HG02884 (cell line): Measurements from ENCODE around the gene BBC3.

Experiments used
- ATAC-seq: cut with Tn5 transposase; IDR thresholded peaks from one replicate; pipeline ENCODE4 v1.9.1; 2021; ENCODE audit warnings: mild to moderate bottlenecking, moderate library complexity; ENCODE audit not compliant: unreplicated experiment

The BBC3 gene

DNA sequence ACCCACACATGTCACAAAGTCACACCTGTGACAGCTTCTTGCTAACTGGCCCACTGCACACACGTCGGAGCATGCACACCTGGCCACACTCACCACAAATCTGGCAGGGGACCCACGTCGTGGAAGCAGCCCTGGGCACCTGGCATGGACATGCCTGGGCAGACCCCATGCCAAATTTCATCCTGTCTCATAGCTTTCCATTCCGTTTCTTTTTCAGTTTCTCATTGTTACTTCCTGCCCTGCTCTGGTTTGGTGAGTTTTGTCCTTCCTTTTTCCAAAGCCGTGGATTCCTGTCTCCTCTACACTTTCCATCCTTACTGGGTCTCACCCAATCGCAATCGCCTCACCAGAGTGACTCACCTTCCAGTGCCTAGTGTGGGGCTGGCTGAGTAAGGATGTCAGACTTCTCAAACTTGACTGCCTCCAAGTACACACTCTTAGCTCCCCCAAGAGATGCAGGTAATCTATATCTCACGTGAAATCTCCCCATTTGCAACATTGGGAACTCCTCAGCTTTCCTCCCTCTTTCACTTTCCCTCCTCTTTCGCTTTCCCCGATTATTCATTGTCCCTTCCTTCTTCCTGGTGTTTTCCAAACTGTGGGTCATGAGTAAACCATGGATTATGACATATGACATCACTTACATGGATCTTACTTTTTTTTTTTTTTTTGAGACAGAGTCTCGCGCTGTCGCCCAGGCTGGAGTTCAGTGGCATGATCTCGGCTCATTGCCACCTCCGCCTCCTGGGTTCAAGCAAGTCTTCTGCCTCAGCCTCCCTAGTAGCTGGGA, 1.6 kb upstream of the BBC3 start:
- ATAC-seq = no peak

DNA sequence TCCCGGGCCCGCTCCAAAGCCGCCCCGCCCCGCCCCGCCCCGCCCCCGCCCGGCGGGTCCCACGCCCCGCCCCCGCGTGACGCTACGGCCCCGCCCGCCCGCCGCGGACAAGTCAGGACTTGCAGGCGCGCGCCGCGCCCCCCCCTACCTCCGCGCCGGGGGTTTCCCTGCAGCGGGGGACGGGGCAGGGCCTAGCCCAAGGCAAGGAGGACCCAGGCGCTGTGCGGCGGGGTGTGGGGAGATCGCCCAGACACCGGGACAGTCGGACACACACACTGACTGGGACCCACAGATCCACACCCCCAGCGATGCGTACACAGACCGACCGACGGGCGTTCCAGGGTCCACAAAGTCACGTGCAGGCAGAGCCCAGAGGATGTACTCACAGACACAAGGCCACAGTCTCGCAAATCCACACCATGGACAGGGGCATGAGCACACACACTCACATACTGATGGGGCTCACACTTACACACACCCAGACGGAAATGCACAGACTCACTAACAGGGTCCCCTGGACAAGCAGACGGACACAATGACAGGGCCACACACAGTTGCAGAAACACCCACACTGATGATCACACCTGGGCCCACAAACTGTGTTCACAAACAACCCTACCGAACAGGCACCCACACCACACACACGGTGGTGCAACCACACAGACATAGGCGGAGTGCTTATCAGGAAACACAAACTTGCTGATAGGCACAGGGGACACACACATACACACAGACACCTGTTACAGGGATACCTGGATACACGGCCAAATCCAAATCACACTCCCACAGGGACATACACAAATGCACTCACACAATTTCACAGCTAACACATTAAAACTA, 436 bp upstream of the BBC3 start:
- ATAC-seq = no peak

DNA sequence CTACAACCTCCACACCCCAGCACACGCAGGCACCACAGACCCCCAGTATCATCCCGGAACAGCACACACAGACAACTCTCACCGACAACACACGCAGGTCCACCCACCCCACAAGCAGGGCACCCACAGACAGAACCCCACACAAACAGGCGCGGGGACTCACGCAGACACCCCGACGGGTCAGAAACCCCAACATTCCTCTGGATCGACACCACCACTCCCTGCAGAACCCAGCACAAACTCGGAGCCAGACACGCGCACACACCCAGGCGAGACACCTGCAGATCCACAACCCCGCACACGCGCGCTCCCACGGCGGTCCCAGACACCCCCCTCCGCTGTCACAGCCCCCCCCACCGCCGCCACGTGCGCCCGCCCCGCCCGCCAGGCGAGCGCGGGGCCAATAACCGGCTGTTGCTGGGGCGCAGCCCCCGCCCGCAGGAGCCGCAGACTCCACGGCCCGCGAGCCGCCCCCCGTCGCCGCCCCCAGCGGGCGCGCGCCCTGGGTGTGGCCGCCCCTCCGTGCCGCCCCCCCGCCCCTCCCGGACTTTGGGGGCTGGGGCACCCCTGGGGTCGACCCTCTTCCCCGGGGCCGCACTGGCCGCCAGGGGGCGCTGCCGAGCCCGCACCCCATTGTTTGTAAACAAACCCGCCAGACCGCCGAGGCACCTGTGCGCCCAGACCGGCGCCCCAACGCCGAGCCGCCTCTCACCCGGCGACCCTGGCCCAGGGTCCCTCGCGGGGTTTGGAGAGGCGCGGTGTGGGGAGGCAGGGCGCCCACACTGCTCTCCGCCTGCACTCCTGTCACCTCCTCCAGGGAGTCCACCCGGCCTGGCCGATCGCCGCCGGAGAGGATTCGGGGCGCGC, 712 bp downstream of the BBC3 start:
- ATAC-seq = no peak

DNA sequence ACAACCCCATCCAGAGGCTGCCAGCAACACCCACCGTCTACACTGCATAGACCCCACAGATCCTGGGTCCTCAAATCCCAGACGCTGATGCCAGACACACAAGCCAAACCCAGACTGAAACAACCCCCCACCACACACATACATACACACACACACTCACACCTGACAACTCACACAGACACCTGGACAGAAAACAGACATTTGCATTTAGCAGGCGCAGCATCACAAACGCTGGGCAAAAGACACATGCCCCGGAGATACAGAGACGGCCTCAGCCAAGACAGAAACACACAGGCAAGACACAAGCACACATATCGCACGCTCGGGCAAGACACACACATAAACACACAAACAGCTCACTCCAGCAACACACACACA, 1.3 kb downstream of the BBC3 start:
- ATAC-seq = no peak

DNA sequence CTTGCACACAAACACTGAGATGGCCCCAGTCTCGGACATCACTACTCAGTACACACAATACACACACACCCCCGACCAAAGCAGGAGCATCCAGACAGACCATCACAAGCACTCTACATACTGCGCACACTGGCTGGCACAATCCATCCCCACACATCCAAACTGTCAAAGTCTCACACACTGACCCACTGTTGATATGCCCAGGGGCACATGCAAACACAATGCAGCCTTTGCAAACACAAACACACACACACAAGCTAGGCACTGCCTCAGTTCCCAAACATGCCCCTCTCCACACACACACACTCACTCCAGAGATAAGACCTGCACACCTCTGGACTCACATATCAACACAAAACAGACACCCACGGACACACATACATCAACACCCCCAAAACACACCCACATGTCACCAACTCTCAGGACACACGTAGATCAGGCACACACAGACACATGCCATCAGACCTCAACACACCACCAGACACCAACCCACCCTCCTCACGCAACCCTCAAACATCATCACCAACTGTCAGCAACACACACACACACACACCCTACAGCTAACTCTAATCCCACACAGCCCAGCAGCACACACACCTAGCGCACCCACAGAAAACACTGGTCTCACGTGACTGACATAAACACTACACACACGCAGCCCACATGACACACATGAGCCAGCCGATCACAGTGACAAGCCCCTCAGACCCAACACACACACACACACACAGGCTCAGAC, 1.9 kb downstream of the BBC3 start:
- no peak for ATAC-seq

DNA sequence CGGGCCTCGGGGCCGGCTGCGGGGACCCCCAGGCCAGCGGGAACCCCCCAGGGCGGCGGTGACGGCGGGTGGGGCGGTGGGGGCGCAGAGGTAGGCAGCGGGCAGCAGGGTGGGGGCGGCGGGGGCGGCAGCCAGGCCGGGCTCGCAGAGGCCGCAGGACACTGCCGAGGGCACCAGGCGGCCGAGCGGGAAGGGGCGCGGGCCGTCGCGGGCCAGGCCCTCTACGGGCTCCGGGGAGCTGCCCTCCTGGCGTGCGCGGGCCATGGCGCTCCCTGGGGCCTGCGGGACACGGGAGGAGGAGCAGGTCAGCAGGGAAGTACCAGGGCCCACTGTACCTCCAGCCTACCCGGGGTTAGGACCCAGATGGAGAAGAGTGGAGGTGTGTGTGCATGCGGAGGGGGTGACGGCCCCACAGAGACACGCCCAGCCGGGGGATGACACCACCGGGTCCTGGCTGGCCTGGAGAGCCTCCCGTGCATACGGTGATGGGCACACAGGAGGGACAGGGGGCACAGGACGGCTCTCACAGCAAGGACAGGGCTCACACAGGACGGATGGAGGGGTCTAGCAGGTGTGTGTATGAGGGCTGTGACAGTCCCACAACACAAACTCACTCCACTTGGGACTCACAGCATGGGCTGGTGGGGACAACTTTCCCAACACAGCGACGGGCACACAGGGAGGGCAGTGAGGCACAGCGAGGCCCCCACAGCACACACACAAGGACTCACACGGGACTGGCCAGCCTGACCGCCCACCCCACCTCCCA, 2.6 kb downstream of the BBC3 start:
- ATAC-seq = no peak

DNA sequence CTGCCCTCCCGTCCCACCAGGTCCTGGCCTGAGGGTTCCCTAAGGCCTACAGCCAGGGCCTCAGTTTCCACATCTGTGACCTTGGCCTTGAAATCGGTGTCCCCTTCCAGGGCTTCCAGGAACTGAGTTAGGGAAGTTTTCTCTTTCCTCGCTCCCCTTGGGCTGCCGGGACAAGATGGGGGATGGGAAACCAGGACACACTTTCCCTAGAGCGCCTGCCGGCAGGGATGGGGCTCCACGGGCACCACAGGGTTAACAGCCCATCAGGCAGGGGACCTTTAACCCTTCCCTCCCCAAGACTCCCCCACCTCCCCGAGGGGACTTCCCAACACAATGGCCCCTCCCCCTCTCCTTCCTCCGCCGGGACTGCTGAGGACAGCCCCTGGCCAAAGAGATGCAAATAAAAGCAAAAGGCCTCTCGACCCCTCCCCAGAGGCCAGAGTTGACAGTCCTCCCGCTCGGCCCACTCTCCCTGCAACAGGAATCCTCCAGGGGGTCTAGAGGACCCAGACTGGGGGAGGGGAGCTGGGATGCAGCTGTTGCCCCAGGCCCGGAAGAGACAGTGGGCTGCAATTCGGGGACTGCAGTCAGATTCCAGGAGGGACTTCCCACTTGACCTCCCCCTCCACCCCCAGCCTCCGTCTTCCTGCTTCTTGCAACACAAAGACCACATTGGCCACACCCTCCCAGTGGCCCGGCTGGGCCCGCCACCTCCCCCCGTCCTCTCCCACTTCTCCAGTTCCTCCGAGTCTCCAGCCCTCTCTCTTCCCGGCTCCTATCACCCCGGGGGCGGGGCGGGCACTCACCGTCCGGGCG, 3.4 kb downstream of the BBC3 start:
- ATAC-seq = no peak

DNA sequence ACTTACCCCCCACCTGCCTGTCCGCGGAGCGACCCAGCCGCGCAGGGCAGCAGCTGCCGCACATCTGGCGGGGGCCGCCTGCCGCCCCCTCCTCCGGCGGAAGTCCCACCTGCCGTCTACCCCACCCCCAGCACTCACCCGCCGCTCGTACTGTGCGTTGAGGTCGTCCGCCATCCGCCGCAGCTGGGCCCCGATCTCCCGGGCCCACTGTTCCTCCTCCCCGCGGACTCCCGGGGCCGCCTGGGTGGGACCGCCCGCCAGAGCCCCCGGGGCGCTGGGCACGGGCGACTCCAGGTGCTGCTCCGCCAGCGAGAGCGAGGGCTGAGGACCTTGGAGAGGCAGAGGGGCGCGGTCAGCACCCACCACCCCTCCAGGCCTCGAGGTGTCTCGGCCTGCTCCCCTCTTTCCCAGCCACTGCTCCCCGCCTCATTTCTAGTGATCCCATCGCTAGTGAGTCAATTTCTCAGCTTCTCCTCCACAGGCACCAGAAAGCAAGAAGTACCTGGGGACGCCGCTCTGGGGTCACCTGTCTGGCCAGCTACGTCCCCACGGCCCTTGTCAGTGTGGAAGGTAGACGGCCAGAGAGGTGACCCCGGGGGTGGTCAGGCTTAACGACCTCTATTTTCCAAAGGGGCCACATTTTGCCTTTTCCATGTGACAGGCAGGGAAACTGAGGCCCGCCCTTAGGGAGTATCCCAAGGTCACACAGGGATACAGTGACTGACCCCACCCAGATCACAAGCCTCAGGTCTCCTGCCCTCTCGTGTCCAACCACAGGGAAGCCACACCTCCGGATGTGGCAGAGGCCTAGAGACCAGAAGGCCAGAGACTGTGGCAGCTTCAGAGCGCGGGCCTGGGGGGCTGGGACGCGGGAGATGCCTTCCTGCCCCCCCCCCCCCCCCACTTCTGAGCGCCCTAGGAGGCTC, 4.3 kb downstream of the BBC3 start:
- no peak for ATAC-seq

DNA sequence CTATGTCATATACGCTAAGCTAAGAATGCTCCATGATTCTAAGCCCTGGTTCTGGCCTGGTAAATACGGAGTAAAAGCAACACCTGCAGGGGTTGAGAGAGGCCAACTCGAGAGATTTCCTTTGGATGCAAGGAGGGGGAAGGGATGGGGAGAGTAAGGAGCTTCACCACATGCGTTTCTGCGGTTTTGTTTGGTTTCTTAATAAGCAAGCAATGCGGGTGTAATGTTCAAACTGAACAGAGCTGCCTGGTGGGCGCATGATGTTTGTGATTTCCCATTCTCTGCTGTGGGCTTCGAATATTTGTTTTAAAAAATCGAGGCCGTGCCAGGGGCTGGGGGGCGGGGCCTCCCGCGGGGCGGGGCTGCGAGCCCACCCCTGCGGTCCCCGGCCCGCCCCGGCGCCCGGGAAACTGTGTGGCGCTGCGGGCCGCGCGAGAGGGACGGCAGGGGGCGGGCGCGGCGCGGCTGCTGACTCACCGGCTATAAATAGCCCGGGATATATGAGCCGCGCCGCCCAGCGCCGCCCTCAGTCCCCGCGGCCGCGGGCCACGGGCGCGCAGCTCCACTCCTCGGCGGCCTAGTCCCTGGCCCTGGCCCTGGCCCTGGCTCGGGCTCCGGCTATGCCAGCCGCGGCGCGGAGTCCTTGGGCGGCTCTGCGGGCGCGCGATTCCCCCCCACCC, 5.1 kb downstream of the BBC3 start:
- ATAC-seq = no peak

DNA sequence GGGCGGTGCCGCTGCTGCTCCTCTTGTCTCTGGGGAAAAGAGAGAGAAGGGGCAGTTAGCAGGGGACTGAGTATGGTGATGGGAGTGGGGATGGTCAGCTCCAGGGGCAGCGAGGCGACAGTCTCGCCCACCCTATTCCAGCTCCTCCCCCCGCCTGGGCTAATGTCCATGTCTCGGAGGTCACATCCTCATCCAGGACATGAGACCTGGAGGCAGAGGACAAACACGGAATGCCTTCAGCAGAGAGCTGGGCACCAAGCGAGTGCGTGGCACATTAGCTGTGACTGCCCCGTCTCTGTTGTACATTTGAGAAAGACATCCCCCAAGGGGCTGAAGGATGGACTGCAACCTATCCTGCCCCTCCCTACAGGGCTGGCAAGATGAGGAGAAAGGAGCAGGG, 9.1 kb downstream of the BBC3 start:
- ATAC-seq = no peak

DNA sequence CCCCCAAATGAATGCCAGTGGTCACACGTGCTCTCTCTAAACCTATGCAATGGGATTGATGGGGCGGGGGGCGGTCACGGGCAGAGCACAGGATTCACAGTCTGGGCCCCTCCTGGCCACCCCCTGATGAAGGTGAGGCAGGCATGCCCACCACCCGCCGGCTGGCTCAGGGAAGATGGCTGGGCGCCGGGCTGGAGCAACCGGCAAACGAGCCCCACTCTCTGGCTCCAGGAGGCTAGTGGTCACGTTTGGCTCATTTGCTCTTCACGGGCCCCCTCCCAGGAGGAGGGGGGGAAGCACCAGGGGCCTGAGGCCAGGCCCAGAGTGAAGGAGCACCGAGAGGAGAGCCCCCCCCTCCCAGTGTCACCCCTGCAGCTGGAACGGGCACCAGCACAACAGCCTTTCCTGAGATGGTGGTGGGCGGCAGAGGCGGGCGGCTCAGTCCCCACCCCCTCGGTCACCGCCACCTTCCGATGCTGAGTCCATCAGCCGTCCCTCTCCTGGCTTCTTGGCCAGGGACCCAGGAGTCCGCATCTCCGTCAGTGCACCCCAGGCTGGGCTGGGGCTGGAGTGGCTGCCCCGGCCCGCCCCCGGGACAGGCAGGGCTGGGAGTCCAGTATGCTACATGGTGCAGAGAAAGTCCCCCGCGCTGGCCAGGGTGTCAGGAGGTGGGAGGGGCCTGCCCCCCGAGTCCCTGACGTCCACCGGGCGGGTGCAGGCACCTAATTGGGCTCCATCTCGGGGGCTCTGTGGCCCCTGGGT, 9.7 kb downstream of the BBC3 start:
- ATAC-seq = no peak

DNA sequence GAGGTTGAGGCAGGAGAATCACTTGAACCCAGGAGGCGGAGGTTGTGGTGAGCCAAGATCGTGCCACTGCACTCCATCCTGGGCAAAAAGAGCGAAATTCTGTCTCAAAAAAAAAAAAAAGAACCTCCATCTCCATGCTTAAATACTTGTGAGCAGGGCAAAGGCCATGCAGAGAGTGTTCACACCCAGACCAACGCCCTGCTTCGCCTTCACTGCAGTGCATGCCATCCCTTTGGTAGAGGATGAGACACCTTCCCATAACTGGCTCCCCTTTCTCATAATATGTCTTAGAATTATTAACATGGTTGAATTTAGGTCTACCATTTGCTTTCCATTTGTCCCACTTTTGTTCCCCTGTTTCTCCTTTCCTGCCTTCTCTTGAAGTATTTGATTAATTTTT, 15.4 kb downstream of the BBC3 start:
- no peak for ATAC-seq

DNA sequence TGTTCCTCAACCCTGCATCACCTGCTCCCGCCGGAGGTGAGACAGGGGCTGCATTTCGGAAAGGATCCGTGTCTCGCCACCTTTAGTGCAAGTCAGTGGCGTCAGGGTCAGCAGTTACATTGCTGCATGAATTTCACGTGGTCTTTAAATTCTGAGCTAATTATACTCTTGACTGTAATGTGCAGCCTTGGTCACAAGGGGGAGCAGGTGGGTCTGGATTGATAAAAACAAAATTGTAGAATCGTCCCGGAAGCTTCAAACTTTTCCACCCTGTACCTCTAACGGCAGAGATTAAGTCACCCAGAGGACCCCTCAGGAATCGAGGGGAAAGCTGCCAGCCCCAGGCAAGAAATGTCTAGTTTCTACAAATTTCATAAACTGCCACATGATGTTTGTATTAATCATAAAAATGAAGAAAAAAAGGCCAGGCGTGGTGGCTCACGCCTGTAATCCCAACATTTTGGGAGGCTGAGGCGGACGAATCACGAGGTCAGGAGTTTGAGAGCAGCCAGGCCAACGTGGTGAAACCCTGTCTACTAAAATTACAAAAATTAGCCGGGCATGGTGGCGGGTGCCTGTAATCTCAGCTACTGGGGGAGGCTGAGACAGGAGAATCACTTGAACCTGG, 20.2 kb downstream of the BBC3 start:
- ATAC-seq = no peak

DNA sequence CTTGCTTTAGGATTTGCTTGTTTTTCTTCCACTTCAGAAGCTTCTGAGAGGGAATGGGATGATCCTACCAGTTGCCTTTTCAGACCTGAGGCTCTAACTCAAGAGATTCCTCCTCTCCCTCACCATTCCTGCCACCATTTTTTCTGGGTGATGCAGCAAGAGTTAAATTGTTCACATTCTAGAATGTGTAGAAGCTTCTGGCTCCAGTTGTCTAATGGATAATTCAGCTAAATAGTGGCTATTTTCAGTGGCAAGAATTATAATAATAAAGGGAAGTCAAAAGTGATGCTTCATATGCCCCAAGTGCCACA, 20.9 kb downstream of the BBC3 start:
- ATAC-seq = no peak

DNA sequence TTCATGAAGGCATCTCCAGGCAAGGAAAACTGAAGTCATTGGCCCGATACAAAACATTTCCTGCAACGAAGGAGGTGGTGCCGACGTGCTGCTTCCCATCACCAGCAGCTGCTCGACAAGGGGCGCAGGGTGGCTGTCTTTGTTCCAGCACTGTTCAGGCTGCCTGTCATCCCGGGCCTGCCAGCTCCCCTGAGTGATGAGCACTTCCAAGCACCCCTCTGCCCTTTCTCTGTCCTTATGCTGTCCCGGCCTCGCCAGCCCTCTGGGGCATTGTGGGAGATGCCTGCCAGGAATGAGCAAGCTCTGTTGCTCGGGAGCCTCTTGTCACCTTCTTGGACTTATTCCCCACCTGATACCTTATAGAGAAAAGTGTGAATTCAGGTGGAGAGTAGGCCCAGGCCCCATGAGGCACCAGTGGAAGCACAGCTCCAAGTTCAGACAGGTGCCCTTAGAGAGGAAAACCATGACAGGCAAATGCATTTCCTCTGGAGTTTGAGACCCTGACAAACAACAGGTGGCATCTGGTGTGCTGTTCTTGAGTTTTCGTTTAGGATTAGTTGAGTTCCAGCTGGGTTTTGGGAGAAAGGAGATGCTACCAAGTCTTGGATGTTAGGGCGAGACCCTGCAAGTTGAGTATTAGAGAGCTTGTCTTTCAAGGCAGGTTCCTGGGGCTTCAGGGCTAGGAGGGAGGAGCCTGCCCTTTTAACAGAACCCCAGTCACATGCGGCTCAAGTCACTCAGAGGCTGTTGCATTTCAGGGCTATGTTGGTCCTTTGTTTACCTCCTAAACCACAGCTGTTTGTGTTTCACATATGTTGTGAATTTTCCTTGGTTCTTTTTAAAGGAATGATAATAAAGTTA, 21.4 kb downstream of the BBC3 start:
- ATAC-seq = no peak

DNA sequence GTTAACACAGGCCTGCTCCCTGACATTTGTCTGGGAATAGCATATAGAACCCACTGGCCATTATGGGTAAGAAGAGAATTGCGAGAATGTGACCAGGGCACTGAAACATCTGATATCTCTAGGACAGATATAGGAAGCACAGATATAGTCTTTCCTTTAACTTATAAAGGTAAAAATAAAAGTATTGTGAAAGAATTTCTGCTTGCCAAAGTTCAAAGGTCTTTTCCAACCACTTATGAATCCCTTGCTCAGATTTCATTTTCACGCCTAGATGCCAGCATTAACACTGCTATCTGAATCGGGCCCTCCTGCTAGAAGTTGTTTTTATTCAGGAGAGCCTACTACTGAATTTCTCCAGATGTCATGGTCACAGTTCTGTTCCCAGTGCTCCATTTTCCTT, 27.7 kb downstream of the BBC3 start:
- no peak for ATAC-seq
